Colonic mucosa (tissue), 4 donors: Measurements from ENCODE around the gene PIK3R5. TPM values are rescaled to one million over a fixed set of nuclear protein-coding genes. Genes with fewer than 3 reads are reported as not detected.

Source experiments
- DNase-seq: peaks from one replicate; pipeline ENCODE4 v3.0.0-alpha.2; 2020
- H3K27ac ChIP-seq: fragments of 200-600 bp; one replicate; pipeline ENCODE4 v1.8.0; 2021
- H3K27me3 ChIP-seq: fragments of 200-600 bp; one replicate; pipeline ENCODE4 v1.8.0; 2021
- H3K36me3 ChIP-seq: fragments of 200-600 bp; one replicate; pipeline ENCODE4 v1.8.0; 2021
- H3K4me1 ChIP-seq: fragments of 200-600 bp; one replicate; pipeline ENCODE4 v1.8.0; 2021; ENCODE audit warnings: mild to moderate bottlenecking
- H3K4me3 ChIP-seq: fragments of 200-600 bp; one replicate; pipeline ENCODE4 v1.8.0; 2021
- H3K9ac ChIP-seq, 2 donors: one replicate each; pipeline ENCODE4 v1.7.0; 2013; ENCODE audit warnings: control low read depth in 2 of 2, low read depth in 2 of 2, low read length in 2 of 2
- H3K9me3 ChIP-seq: fragments of 200-600 bp; one replicate; pipeline ENCODE4 v1.8.0; 2021
- intact Hi-C: fragments of 100-400 bp; cut with DNase I; formaldehyde crosslinking; loops from one replicate; pipeline ENCODE4 v1.14.1; 2022
- total RNA-seq, 2 donors: library from RNA; stranded (reverse); fragmentation: NEBNext Ultra II Directional in 1 of 2; extraction: Animal tissue kit (Norgen Biotek cat#: 25700) in 1 of 2; gene quantifications; one replicate each; pipeline ENCODE4 v1.2.1, GENCODE V29; 2021
- TF ChIP-seq, protein P1 (sequence below): fragments of 200-600 bp; IDR thresholded peaks from one replicate; pipeline ENCODE4 v1.8.0; 2022; ENCODE audit warnings: antibody characterized with exemption, mild to moderate bottlenecking
- donor health status: healthy.
- donor health status: DM: no; HTN: no; CAD: no.
- donor health status: DM: no; HTN: no; CAD: no.

PIK3R5 gene
- total RNA-seq, 2 donors from 2014 or later = 2.2 to 2.5 TPM

DNA sequence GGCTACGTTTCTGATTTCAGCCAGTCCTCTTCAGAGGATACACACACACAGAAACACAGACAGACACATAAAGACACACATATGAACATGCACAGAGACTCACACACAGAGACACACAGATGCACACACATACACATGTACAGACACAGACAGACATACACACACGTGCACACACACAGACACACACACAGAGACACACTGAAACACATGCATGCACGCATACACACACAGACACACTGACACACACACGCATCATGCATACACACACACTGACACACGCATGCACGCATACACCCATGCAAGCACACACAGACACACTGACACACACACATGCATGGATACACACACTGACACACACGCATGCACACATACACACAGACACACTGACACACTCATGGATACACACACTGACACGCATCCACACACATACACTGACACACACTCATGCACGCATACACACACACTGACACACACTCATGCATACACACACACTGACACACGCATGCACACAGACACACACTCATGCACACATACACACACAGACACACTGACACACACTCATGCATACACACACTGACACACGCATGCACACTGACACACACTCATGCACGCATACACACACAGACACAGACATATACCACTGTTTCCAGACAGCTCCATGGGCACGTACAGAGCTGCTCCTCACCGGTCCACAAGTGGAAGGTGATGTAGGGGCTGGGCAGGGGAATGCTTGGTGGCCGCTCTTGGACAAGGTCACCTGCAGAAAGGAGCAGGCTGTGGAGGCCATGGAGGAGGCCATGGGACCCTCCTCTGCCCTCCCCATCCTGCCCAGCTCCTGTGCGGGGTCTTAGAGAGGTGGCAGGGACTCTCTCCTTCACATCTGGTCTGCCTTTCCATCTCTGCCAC is 136.2 kb downstream of the PIK3R5 start:
- H3K27me3 ChIP-seq = no peaks in the 10 kb centered on the region
- H3K27ac ChIP-seq = no peak overlapping the region
- intact Hi-C loops = no loop called here
- no peak overlapping the region for H3K4me3 ChIP-seq
- no peaks in the 10 kb centered on the region for H3K9me3 ChIP-seq
- TF ChIP-seq, protein P1, sequence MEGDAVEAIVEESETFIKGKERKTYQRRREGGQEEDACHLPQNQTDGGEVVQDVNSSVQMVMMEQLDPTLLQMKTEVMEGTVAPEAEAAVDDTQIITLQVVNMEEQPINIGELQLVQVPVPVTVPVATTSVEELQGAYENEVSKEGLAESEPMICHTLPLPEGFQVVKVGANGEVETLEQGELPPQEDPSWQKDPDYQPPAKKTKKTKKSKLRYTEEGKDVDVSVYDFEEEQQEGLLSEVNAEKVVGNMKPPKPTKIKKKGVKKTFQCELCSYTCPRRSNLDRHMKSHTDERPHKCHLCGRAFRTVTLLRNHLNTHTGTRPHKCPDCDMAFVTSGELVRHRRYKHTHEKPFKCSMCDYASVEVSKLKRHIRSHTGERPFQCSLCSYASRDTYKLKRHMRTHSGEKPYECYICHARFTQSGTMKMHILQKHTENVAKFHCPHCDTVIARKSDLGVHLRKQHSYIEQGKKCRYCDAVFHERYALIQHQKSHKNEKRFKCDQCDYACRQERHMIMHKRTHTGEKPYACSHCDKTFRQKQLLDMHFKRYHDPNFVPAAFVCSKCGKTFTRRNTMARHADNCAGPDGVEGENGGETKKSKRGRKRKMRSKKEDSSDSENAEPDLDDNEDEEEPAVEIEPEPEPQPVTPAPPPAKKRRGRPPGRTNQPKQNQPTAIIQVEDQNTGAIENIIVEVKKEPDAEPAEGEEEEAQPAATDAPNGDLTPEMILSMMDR = no peak
- H3K4me1 ChIP-seq = no peaks in the 10 kb centered on the region
- H3K36me3 ChIP-seq = no peaks in the 10 kb centered on the region
- DNase-seq = no peak
- H3K9ac ChIP-seq = no peak overlapping the region

Other genes starting within 250 kb of the PIK3R5 start
- not detected for gene CCDC42, start 220.9 kb downstream of the PIK3R5 start, total RNA-seq
- not detected for gene SPDYE4, start 207.2 kb downstream of the PIK3R5 start, total RNA-seq
- 10 to 100 TPM in 1 of 2 donors, 1 to 10 TPM in 1; 6.5 to 12.8 TPM for gene MFSD6L, start 166.3 kb downstream of the PIK3R5 start, total RNA-seq
- under 1 TPM; 0.61 to 0.96 TPM for gene PIK3R6, start 98.0 kb downstream of the PIK3R5 start, total RNA-seq
- 1 to 10 TPM; 2.1 to 5.5 TPM for gene NTN1, start 55.8 kb upstream of the PIK3R5 start, total RNA-seq